ENCODE data around the gene RPP30.
"Not testable (repeated sequence)": the region's sequence is repeated elsewhere in the genome, so short reads cannot be mapped to it uniquely, and the experiment has no call there.

The RPP30 gene

DNA sequence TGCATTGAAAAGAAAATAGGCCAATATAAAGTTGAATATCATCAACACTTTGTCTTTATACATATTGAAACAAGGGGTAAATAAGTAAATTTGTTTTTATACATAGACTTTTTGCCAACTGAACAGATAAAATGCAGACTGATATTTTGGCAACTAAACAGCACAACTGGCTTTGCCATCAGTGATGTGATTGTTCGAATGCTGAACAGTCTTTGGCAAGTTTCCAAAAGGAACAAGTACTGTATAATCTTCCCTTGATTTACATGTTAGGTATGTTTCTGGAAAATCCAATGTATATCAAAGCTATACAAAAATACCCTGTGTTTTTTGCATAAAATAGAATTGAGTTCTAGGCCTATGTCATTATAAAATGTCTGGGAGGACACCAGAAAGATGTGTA lies 67.3 kb downstream of the RPP30 start:
- TF ChIP-seq, protein P1, sequence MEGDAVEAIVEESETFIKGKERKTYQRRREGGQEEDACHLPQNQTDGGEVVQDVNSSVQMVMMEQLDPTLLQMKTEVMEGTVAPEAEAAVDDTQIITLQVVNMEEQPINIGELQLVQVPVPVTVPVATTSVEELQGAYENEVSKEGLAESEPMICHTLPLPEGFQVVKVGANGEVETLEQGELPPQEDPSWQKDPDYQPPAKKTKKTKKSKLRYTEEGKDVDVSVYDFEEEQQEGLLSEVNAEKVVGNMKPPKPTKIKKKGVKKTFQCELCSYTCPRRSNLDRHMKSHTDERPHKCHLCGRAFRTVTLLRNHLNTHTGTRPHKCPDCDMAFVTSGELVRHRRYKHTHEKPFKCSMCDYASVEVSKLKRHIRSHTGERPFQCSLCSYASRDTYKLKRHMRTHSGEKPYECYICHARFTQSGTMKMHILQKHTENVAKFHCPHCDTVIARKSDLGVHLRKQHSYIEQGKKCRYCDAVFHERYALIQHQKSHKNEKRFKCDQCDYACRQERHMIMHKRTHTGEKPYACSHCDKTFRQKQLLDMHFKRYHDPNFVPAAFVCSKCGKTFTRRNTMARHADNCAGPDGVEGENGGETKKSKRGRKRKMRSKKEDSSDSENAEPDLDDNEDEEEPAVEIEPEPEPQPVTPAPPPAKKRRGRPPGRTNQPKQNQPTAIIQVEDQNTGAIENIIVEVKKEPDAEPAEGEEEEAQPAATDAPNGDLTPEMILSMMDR (IDR thresholded peaks at IDR 0.05; ENCODE audit: control insufficient read depth, extremely low read depth, insufficient read depth) = no peak
- no peak overlapping the region for H3K4me3 ChIP-seq (ENCODE audit: low read depth, low read length)
- no peak for DNase-seq (ENCODE audit: low read depth)

- no peak overlapping the region for H3K4me3 ChIP-seq (ENCODE audit: low read depth, low read length)
- DNase-seq (ENCODE audit: low read depth) = no peak
- TF ChIP-seq, protein P1 (IDR thresholded peaks at IDR 0.05; ENCODE audit: control insufficient read depth, extremely low read depth, insufficient read depth) = no peak
These were observed 67.9 kb downstream of the RPP30 start for GRCh38 chr10:90939648-90940047.

- not testable (repeated sequence) for DNase-seq (ENCODE audit: low read depth); H3K4me3 ChIP-seq (ENCODE audit: low read depth, low read length)
These were observed 71.2 kb downstream of the RPP30 start for GRCh38 chr10:90942980-90943379.

DNA sequence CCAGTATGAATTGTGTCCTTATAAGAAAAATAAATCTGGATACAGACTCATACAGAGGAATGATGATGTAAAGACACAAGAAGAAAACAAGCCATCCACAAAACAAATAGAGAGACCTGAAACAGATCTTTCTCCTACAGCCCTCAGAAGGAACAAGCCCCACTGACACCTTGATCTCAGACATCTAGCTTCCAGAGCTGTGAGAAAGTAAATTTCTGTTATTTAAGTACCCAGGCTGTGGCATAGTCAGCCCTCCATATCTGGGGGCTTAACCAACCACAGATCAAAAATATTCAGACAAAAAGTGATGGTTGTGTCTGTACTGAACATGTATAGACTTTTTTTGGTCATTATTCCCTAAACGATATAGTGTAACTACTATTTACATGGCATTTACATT lies 73.0 kb downstream of the RPP30 start:
- no peak overlapping the region for H3K4me3 ChIP-seq (ENCODE audit: low read depth, low read length)
- DNase-seq (ENCODE audit: low read depth) = no peak
- TF ChIP-seq, protein P1 (IDR thresholded peaks at IDR 0.05; ENCODE audit: control insufficient read depth, extremely low read depth, insufficient read depth) = no peak

GRCh38 chr10:90945491-90946070 lies 73.8 kb downstream of the RPP30 start:
- TF ChIP-seq, protein P1 (IDR thresholded peaks at IDR 0.05; ENCODE audit: control insufficient read depth, extremely low read depth, insufficient read depth) = no peak
- no peak for DNase-seq (ENCODE audit: low read depth)
- H3K4me3 ChIP-seq (ENCODE audit: low read depth, low read length) = no peak overlapping the region

GRCh38 chr10:90947030-90947960 lies 75.5 kb downstream of the RPP30 start:
- no peak for DNase-seq (ENCODE audit: low read depth)
- TF ChIP-seq, protein P1 (IDR thresholded peaks at IDR 0.05; ENCODE audit: control insufficient read depth, extremely low read depth, insufficient read depth) = no peak
- H3K4me3 ChIP-seq (ENCODE audit: low read depth, low read length) = no peak overlapping the region

Measured in LNCaP clone FGC (cell line).